NCI-H1417 treated with DMSO at 0.1 percent for 48 hours (cell line): ENCODE data around the gene CCNJL.
A peak's percentile ranks its signal among the peaks of the same experiment; 100 is the strongest.
"Not testable (repeated sequence)": the region's sequence is repeated elsewhere in the genome, so short reads cannot be mapped to it uniquely, and the experiment has no call there.

Experiments used
- DNase-seq: peaks from one replicate; lab custom pipeline; 2025; lab: John Stamatoyannopoulos, UW

Gene CCNJL, protein sequence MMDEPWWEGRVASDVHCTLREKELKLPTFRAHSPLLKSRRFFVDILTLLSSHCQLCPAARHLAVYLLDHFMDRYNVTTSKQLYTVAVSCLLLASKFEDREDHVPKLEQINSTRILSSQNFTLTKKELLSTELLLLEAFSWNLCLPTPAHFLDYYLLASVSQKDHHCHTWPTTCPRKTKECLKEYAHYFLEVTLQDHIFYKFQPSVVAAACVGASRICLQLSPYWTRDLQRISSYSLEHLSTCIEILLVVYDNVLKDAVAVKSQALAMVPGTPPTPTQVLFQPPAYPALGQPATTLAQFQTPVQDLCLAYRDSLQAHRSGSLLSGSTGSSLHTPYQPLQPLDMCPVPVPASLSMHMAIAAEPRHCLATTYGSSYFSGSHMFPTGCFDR

DNA sequence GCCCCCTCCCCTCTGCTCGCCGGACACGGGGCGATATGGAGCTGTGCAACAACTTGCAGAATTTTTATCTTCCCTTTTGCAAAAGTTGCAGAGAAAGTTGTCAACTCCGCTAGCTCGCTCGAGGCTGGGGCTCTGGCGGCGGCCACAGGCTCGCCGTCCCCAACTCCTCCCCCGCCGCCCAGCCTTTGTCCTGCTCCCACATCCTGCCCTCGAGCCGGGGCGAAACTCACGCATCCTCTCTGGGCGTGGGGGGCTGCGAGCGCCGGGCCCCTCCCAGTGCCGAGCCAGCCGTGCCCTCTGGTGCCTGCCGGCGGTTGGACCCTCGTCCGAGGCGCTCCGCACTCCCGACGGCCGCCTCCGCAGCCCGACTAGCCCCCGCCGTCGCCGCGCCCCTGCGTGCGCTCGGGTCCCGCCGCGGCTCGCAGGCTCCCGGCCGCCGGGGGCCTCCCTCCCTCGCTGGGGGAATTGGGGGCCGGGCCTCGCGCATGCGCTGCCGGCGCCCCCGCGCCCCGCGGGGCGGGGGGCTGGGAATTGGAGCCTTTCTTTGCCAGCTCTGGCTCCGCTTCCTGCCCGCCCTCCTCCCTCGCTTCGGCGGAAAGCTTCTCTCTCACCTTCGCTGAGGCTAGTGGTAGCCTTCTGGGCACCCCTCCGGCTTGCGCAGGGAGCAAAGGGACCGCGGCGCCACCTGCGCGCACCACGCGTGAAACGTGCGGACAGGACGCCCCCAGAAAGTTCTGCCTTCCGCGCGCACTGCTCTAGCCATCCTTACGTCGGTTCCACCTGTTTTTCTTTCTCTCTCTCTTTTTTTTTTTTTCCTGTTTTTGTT, at the start of gene CCNJL:
TSS of gene CCNJL (minus strand) at position 431 of the 826 bp plus-strand sequence. CDS start 641 bp downstream, outside the sequence.
- peak; percentile 3 for DNase-seq

GRCh38 chr5:160361624-160362228, 49.4 kb upstream of the CCNJL start:
- no peak for DNase-seq

DNA sequence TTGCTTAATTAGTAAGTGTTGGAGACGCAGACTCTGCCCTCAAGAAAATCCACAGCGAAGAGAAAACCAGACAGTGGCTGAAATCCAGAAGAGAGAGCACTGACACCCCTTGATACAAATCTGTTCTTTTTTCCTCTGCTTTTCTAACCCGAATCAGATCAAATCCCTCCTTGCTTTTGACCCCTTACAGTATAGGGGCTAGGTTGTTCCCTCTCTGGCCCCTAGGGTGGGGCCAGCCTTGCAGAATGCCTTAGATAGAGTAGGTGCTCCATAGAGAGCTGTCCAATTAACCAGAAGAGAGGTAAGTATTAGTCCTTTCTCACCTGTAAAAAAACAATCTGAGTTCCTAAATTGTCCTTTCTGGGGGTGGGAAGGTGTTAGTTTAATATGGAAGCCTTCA, 47.9 kb upstream of the CCNJL start:
- no peak for DNase-seq

DNA sequence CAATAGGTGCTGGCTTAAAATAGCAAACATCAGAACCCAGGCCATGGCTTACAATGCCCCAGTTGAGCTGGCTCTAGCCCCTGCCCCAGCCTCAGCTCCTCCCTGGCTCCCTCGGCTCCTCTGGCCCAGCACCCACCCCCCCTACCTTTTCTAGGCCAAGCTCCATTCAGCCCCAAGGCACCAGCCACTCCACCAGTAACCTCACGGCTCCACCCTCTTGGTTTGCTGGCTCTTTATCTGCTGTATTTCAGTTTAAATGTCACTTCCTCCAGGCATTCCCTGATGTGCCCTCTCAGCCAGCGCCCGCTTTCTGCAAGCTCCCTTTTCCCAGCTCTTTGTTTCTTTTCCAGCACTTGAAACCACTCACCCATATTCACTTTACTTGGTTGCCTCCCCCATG, 47.5 kb upstream of the CCNJL start:
- no peak for DNase-seq

GRCh38 chr5:160359242-160359641, 46.9 kb upstream of the CCNJL start:
- DNase-seq: no peak

GRCh38 chr5:160357861-160358411, 45.6 kb upstream of the CCNJL start:
- DNase-seq: no peak

GRCh38 chr5:160357394-160357793, 45.0 kb upstream of the CCNJL start:
- DNase-seq: no peak

- DNase-seq: no peak
Measured at GRCh38 chr5:160356550-160357347, 44.4 kb upstream of the CCNJL start.

DNA sequence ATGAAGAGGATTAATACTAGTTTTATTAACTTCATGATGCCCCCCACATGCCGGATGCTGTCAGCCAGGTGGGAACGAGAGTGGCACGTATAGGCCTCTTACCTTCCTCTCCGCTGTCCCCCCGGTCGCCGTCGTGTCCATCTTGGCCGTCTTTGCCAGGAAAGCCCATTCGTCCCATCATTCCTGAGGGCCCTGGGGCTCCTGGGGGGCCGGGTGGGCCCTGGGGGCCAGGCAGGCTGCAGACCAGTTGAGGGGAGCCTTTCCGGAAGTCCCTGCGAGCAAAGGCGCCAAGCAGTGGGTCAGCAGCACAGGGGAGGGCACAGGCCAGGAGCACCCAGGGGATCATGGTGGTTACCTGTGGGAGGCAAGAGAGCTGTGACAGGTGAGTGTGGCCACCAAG, 42.3 kb upstream of the CCNJL start:
- DNase-seq: no peak

GRCh38 chr5:160353379-160353778, 41.0 kb upstream of the CCNJL start:
- DNase-seq: no peak

GRCh38 chr5:160352308-160352707, 39.9 kb upstream of the CCNJL start:
- DNase-seq: no peak

- no peak for DNase-seq
Measured at GRCh38 chr5:160349935-160350303, 37.6 kb upstream of the CCNJL start.

GRCh38 chr5:160349249-160349934, 37.0 kb upstream of the CCNJL start:
- DNase-seq: no peak

DNA sequence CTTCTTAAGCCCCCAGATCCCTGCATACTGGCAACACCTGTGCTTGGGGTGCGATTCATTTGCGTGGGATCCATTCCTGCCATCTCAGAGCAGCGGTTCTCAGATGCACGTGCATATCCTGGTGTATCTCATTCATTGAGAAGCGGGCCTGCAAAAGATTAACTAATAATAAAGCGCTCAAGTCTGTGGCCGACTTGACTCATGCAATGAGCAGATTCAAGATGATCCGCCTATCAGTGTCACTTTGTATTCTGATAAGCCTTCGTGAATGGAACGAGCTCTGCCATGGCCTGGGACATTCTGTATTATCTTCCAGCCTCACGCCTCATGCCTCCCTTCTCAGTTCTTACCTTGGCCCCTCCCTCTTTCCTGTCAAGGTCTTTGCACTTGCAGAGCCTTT, 35.7 kb upstream of the CCNJL start:
- no peak for DNase-seq

DNA sequence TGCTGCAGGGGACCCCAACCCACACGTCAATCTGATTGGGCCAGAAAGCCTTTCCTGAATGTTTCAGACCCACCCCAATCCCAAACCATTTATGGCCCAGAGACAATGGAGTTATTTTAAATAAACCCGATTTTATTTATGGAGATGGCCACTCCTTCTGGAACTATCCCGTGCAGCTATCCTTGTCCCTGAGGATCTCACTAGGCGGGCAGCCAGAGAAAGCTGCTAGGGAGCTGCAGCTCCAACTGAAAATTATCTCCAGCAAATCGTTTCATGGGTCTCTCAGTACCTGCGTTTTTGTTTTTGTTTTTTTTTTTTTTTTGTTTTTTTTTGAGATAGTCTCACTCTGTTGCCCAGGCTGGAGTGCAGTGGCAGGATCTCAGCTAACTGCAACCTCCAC, 35.1 kb upstream of the CCNJL start:
- DNase-seq: no peak

GRCh38 chr5:160342413-160342941, 30.1 kb upstream of the CCNJL start:
- no peak for DNase-seq

- DNase-seq: no peak
Measured at GRCh38 chr5:160341309-160341870, 29.0 kb upstream of the CCNJL start.

GRCh38 chr5:160340513-160340912, 28.1 kb upstream of the CCNJL start:
- not testable (repeated sequence) for DNase-seq

DNA sequence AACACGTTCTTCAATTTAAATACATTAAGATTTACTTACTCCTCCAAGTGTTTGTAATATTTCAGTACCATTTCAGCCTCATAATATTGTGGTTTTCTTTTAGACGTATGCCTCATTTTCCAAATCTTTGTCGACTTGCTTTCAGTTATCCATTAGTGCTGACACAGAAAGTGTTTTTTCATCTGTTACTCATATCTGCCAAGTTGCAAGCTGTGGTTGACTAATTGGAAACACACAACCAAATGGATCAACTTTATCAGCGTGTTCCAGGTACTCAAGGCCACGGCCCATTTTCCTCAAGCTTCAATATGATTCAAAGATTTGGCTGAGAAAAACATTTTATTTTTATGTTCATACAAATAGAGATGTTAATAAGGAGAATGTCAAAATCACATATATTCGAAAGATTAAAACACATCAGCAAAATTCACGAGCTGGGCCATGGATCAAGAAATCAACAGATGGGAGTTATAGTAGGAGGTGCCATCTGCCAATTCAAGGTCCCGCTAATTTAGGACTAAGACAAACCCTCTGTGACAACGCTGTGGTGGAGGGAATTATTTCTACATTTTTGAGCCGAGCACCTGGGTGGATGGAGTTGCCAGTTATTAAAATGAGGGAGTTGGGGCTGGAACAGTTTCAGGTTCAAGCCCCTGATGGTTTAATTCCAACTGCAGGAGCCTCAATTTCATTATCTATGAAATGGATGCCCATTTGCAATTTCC, 27.2 kb upstream of the CCNJL start:
- DNase-seq: no peak

DNA sequence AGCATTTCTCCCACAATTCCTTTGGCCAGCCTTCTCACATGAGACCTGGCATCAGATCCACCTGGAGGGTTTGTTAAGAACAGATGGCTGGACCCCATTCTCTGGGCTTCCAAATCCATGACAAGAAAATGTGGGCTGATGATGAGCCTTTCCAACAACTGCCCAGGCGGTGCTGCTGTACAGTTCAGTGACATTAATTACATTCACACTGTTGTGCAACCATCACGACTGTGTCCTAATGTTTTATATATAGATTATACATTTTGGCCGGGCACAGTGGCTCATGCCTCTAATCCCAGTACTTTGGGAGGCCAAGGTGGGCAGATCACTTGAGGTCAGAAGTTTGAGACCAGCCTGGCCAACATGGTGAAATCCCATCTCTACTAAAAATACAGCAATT, 22.4 kb upstream of the CCNJL start:
- not testable (repeated sequence) for DNase-seq
